Nephron progenitor cell (in vitro differentiated cells): ENCODE data around the gene ZFPL1.

Source experiments
- DNase-seq: peaks from one replicate; pipeline ENCODE4 v3.0.0; 2021
- H3K27ac Mint-ChIP-seq: 2 replicates; pipeline ENCODE4 v1.8.0; 2021; ENCODE audit warnings: mild to moderate bottlenecking, moderate library complexity, mixed read lengths
- H3K27me3 Mint-ChIP-seq: 2 replicates; pipeline ENCODE4 v1.8.0; 2021; ENCODE audit warnings: mild to moderate bottlenecking, low read depth, mixed read lengths; ENCODE audit not compliant: poor library complexity
- H3K36me3 Mint-ChIP-seq: 2 replicates; pipeline ENCODE4 v1.8.0; 2021; ENCODE audit warnings: low read depth, mixed read lengths
- H3K4me1 Mint-ChIP-seq: 2 replicates; pipeline ENCODE4 v1.8.0; 2021; ENCODE audit warnings: mixed read lengths
- H3K4me3 Mint-ChIP-seq: 2 replicates; pipeline ENCODE4 v1.8.0; 2021; ENCODE audit warnings: mild to moderate bottlenecking, moderate library complexity, mixed read lengths
- H3K9me3 Mint-ChIP-seq: 2 replicates; pipeline ENCODE4 v1.8.0; 2021; ENCODE audit warnings: mild to moderate bottlenecking, moderate library complexity, mixed read lengths
- TF ChIP-seq, protein P1 (sequence below): fragments of 200-600 bp; sonication (generic); IDR thresholded peaks from 2 replicates; pipeline ENCODE4 v1.5.0; 2021; ENCODE audit warnings: antibody characterized with exemption

ZFPL1 gene

GRCh38 chr11:65111159-65111743 is 27.2 kb downstream of the ZFPL1 start:
- Mint-ChIP-seq H3K36me3 (peaks cover 5% of the 10 kb centered on the region), H3K4me1 (peaks cover 46% of the 10 kb centered on the region), H3K9me3 (no peaks in the 10 kb centered on the region), H3K27ac (no peak overlapping the region), H3K27me3 (peaks cover 4% of the 10 kb centered on the region), H3K4me3 (peak overlapping the region; percentile 97)
- DNase-seq: no peak
- TF ChIP-seq, protein P1, sequence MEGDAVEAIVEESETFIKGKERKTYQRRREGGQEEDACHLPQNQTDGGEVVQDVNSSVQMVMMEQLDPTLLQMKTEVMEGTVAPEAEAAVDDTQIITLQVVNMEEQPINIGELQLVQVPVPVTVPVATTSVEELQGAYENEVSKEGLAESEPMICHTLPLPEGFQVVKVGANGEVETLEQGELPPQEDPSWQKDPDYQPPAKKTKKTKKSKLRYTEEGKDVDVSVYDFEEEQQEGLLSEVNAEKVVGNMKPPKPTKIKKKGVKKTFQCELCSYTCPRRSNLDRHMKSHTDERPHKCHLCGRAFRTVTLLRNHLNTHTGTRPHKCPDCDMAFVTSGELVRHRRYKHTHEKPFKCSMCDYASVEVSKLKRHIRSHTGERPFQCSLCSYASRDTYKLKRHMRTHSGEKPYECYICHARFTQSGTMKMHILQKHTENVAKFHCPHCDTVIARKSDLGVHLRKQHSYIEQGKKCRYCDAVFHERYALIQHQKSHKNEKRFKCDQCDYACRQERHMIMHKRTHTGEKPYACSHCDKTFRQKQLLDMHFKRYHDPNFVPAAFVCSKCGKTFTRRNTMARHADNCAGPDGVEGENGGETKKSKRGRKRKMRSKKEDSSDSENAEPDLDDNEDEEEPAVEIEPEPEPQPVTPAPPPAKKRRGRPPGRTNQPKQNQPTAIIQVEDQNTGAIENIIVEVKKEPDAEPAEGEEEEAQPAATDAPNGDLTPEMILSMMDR: no peak

GRCh38 chr11:65111744-65112545 is 27.9 kb downstream of the ZFPL1 start, which contains the start of gene TM7SF2:
Gene TM7SF2 (plus strand): TSS chr11:65111872. CDS start chr11:65112016, 144 bp downstream.
- DNase-seq: peak; percentile 97
- Mint-ChIP-seq H3K9me3 (no peaks in the 10 kb centered on the region), H3K4me3 (peak within 1 kb of the TSS; percentile 97), H3K4me1 (peaks cover 39% of the 10 kb centered on the region), H3K27ac (peak within 1 kb of the TSS; percentile 97), H3K36me3 (peaks cover 5% of the 10 kb centered on the region), H3K27me3 (peaks cover 4% of the 10 kb centered on the region)
- TF ChIP-seq, protein P1: no peak

DNA sequence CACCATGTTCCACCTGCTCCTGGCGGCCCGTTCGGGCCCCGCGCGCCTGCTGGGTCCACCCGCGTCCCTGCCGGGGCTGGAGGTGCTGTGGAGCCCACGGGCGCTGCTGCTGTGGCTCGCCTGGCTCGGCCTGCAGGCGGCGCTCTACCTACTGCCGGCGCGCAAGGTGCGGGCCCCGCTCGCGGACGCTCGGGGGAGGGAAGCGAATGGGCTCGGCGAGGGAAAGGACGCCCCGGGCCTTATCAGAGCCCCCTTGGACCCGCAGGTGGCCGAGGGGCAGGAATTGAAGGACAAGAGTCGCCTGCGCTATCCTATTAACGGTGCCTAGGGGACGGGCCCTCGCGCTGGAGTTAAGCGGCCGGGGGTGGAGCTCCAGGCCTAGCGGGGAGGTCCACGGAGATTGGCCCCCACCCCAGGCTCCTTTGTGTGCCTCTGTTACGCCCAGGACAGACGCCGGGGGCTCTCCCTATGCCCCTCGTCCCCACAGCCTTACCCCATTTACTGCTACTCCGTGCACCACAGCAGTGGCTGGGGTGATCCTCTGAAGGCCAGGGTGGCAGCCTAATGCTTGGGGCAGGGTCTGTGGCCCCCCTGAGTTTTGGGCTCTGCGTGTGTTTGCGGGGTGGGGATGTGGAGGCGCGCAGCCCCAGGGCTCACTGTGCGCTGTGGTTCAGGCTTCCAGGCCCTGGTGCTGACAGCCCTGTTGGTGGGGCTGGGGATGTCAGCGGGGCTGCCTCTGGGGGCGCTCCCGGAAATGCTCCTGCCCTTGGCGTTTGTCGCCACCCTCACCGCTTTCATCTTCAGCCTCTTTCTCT is 28.7 kb downstream of the ZFPL1 start:
- Mint-ChIP-seq H3K27me3 (peaks cover 4% of the 10 kb centered on the region), H3K4me3 (peak overlapping the region; percentile 97), H3K36me3 (peaks cover 6% of the 10 kb centered on the region), H3K4me1 (peaks cover 40% of the 10 kb centered on the region), H3K9me3 (no peaks in the 10 kb centered on the region), H3K27ac (no peak overlapping the region)
- TF ChIP-seq, protein P1: peak; percentile 78
- DNase-seq: peak; percentile 69

GRCh38 chr11:65113361-65113756 is 29.3 kb downstream of the ZFPL1 start:
- DNase-seq: no peak
- Mint-ChIP-seq H3K27me3 (peaks cover 4% of the 10 kb centered on the region), H3K4me1 (peaks cover 44% of the 10 kb centered on the region), H3K27ac (peak overlapping the region; percentile 39), H3K4me3 (peak overlapping the region; percentile 97), H3K36me3 (peaks cover 10% of the 10 kb centered on the region), H3K9me3 (no peaks in the 10 kb centered on the region)
- TF ChIP-seq, protein P1: no peak

DNA sequence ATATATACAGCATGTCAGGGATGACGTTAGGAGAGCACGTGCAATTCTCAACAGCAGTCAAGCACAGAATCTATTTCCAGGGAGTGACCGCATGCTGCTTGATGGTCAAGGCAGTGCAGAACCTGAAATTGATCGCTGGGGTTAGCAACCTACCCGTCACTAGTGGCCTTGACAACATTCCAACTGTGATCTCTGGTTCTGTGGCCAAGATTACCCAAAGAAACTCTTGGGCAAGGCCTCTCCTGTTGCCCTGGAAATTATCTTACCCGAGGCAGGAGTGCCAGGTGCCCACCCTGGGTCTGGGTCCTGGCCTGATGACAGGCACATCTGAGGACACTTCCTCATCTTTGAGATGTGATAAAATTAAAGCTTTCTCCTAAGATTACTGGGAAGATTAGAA is 29.8 kb downstream of the ZFPL1 start:
- TF ChIP-seq, protein P1: no peak
- no peak for DNase-seq
- Mint-ChIP-seq H3K36me3 (peaks cover 15% of the 10 kb centered on the region), H3K27me3 (peaks cover 4% of the 10 kb centered on the region), H3K4me3 (peak overlapping the region; percentile 97), H3K9me3 (no peaks in the 10 kb centered on the region), H3K27ac (no peak overlapping the region), H3K4me1 (peaks cover 44% of the 10 kb centered on the region)
